D341Med (cell line): ENCODE results near the gene CD84.
"Not testable (repeated sequence)": the region's sequence is repeated elsewhere in the genome, so short reads cannot be mapped to it uniquely, and the experiment has no call there.

Source experiments
- DNase-seq: peaks from one replicate; pipeline ENCODE4 v3.0.0; 2012; ENCODE audit warnings: low spot score

CD84 gene

GRCh38 chr1:160579216-160579701 lies at the start of gene CD84:
TSS of gene CD84 (minus strand) at chr1:160579496. CDS start at chr1:160579437, 59 bp downstream.
- DNase-seq = no peak

- no peak for DNase-seq
These were observed 49.5 kb upstream of the CD84 start for GRCh38 chr1:160628799-160629263.

GRCh38 chr1:160627677-160628289 lies 48.5 kb upstream of the CD84 start:
- not testable (repeated sequence) for DNase-seq

- no peak for DNase-seq
These were observed 47.4 kb upstream of the CD84 start for GRCh38 chr1:160626509-160627342.

- no peak for DNase-seq
These were observed 46.6 kb upstream of the CD84 start for GRCh38 chr1:160625725-160626498.

GRCh38 chr1:160625321-160625720 lies 46.0 kb upstream of the CD84 start:
- DNase-seq = no peak

- DNase-seq = no peak
These were observed 45.2 kb upstream of the CD84 start for GRCh38 chr1:160624464-160624863.

- DNase-seq = no peak
These were observed 44.6 kb upstream of the CD84 start for GRCh38 chr1:160623862-160624261.

GRCh38 chr1:160623227-160623633 lies 43.9 kb upstream of the CD84 start:
- DNase-seq = no peak

- no peak for DNase-seq
These were observed 43.4 kb upstream of the CD84 start for GRCh38 chr1:160622501-160623226.

GRCh38 chr1:160621633-160622413 lies 42.5 kb upstream of the CD84 start:
- DNase-seq = no peak

- DNase-seq = no peak
These were observed 41.8 kb upstream of the CD84 start for GRCh38 chr1:160620942-160621632.

GRCh38 chr1:160619742-160620277 lies 40.5 kb upstream of the CD84 start:
- DNase-seq = no peak

- peak; percentile 47 for DNase-seq
These were observed 39.5 kb upstream of the CD84 start for GRCh38 chr1:160618763-160619274.

GRCh38 chr1:160618327-160618726 lies 39.0 kb upstream of the CD84 start:
- no peak for DNase-seq

- no peak for DNase-seq
These were observed 36.4 kb upstream of the CD84 start for GRCh38 chr1:160615660-160616059.

- DNase-seq = no peak
These were observed 35.1 kb upstream of the CD84 start for GRCh38 chr1:160614410-160614809.

GRCh38 chr1:160612613-160613218 lies 33.4 kb upstream of the CD84 start:
- DNase-seq = no peak

- no peak for DNase-seq
These were observed 31.4 kb upstream of the CD84 start for GRCh38 chr1:160610569-160611242.
